HG02943 (cell line): ENCODE data around the gene MYO1B.

Experiments used
- ATAC-seq: cut with Tn5 transposase; IDR thresholded peaks from one replicate; pipeline ENCODE4 v1.9.1; 2021; ENCODE audit warnings: mild to moderate bottlenecking, low read depth, moderate library complexity; ENCODE audit not compliant: unreplicated experiment

The MYO1B gene

DNA sequence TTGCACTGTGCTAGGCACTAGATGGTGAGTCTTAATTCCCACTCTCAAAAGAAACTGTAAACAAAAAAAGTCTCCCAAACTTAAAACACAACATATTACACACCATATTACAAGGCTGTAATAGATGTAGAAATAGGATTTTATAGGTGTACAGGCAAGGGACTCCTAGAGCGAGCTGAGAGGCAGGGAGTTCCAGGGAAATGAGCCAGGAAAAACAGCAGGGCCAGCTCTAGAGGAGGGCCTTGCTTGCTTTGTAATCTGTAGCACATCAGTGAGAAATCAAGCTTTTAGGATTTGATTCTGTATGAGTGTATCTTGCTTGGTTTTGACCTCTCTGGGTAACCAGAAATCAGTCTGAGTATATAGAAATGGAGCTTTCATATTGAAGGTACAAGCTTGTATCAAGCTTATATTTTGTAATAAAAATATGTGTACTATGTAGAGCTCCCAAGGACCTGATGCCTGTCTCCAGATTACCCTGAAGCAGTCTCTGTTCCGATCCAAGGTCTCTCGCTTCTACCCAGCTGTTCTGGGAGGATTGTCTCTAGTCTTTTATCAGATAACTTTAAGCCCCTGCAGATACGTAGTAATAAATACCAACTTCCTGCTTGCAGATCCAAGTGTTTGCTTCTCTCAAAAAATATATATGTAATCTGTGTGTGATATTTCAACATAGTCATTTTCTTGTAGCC is 73.0 kb downstream of the MYO1B start:
- no peak for ATAC-seq

DNA sequence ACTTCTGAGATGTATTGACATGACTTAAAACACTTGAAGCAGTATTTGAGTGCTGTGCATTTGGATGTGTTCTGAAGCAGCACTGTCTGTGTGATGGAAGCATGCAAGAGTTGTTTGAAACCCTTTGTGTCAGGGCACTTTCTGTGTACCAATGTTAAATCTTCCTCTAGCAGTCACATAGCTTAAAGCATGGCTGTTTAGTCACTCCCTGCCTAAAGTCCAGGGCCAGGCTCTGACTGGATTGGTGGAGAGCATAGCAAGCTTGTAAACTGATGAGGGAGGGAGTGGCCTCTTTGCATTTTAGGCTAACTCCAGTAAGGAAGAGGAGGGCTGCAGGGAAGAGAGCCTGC is 73.5 kb downstream of the MYO1B start:
- no peak for ATAC-seq

DNA sequence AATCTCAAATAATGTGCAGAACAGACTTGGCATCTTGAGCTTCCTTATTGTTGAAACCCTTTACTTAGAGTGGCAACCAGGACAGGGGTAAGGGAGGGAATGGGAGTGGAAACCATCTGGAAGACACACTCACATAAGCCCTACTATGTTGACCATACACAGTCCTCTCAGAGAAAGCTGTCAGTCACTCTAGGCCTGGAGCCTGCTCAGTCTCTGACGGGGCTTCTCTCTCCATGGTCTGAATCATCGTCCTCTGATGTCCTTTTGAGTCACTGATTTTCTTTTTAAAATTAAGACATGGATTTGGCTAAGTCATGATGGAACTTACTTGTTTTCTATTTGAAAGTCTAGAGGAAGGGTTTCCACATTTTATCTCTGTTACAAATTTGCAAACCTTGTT is 74.0 kb downstream of the MYO1B start:
- no peak for ATAC-seq

DNA sequence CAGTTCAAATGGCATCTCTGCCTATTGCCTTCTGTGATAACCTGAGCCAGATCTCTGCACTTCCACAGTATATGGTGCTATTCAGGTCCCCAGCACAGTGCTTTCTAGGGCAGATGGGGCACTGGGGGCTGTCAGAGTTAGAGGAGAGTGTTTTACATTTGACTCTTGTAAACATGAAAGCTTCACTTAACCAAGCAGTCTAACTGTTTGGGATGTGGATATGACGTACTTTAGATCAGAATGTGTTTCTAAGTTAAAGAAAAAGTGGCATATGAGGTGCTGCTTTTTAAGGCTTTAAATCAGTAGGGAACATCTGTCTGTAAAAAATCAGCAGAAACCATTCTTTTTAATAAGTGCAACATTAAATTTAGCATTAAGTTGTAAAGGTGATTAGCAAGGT is 75.7 kb downstream of the MYO1B start:
- no peak for ATAC-seq

DNA sequence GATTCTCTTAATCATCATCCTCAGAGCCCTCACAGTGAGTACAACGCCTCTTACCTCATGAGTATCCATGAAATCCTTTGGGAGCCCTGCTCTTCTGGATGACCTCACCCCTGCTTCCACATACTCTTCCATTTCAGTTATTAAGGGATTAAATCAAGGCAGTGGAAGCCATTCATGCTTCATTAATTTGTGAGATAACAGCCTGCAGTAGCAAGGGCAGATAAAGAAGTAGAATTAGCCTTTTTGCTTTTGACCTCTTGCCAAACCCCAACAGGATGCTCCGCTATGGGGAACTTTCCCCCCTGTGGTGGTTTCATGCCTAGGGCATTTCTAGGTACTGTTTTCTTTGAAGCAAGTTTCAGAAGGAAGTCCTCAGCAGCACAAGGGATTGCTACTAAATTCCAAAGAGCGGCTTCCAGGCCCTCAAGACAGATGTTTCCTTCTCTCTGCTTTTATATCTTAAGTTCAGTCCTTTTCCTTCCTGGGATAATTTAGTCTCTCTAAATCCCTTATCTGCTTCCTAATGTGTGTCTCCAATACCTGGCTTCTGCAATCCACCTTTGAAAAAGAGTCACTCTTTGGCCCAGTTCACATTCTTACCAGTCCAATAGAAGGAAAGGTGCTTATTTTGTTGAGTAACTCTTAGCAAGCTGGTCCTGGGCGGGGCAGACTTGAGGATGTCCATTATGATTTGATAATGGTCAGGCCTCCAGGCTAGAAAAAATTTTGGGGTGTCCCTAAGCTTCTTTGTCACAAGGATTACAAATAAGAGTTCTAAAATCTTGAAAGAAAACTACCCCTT is 76.9 kb downstream of the MYO1B start:
- no peak for ATAC-seq

DNA sequence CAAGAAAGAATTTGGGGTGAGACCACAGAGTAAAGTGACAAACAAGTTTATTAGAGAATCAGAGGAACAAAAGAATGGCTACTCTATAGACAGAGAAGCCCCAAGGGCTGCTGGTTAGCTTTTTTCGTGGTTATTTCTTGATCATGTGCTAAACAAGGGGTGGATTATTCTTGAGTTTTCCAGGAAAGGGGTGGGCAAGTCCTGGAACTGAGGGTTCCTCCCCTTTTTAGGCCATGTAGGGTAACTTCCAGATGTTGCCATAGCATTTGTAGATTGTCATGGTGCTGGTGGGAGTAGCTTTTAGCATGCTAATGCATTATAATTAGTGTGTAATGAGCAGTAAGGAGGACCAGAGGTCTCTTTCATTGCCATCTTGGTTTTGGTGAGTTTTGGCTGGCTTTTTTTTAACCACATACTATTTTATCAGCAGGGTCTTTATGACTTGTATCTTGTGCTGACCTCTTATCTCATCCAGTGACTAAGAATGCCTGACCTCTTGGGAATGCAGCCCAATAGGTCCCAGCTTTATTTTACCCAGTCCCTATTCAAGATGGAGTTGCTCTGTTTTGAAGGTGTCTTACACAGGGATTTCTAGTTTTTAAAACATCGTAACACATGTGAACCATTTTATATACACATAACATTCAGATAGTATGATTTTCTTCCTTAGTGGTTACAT is 77.8 kb downstream of the MYO1B start:
- ATAC-seq, result no peak

DNA sequence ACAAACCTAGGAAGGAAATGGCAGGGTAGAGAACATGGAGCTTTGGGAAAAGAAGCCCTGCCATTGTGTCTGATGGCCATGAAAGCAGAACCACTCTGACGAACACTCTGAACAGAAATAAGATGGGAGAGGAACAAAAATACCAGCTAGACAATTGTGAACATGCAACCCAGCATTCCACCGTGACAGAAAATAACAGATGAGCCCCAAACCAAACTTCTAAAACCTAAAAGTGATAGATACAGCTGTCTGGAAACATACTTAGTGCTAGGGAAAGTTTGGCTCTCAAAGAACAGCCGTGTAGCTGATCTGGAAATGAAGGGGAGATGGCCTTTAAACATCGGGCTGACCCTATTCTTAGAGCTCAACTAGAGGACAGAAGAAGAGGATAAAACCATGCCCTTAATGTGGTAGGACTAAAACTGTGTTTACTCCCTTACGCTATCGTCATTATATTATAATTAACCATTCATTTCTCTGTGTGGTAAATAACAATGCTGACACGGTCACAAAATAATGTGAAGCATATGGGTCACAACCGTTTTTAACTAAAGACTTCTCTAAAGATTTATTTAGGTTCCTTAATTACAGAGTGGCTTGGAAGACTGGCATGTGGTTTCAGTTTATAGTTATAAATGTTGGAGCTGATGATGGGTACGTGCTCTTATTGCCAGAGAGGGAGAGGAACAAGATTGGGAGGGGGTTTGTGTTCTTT is 80.6 kb downstream of the MYO1B start:
- no peak for ATAC-seq

DNA sequence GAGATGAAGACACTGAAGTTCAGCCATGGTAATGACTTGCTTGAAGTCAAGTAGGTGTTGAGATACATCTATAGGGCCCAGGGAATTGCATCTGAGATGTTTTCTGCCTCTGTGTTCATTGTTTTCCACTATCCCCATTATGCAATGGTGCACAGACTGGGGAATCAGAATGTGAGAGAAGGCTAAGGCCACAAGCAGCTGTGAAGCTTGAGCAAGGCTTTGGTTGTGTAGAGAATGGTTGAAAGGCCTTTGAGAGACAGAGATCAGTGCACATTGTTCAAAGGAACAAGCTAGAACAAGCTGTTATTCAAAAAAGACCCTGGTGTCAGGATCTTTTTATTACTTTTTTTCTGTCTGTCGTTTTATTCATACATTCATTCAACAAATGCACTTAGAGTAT is 82.3 kb downstream of the MYO1B start:
- ATAC-seq, result no peak

DNA sequence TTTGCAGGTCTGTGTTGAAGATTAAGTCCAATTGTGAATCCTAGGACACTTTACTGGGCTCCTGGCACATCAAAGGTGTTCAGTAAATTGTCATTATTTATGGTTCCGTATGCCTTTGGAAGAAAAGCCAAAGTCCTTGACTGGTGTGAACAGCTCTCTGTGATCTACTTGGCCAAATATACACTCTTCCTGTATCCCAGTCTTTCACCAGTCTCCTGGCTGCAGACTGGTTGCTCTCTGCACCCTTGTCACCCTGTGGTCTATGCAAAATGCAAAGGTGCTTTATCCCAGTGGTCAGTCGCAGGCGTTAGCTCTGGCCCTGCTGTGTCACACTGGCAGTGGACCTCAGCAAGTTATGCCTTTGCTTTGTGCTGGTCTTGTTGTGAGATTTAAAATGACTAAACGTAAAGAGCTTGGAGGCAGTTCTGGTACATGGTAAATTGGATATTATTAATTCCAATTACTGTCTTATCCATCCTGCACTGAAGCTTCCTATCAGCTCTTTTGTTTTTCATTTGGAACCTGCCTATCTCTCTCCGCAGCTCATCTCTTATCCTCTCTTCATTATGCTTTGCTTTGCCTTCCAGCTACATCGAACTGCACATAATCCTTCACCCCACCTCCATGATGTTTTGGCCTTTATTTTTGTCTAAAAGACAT is 83.1 kb downstream of the MYO1B start:
- ATAC-seq, result no peak

DNA sequence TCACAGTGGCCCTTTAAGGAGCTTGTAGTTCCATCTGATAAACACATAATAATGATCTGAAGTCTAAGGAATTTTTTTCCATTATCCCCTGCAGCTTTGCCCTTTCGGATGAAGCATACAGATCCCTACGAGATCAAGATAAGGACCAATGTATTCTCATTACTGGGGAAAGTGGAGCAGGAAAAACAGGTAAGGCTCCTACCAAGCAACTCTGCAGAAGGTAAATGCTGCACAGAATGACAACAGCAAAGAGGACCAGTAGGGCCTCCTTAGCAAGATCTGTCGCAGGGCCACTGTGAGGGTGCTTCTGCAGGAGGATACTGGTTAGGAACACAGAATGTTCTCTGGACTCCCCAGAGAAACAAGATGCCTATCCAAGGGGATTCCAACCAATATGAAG is 84.6 kb downstream of the MYO1B start:
- no peak for ATAC-seq

DNA sequence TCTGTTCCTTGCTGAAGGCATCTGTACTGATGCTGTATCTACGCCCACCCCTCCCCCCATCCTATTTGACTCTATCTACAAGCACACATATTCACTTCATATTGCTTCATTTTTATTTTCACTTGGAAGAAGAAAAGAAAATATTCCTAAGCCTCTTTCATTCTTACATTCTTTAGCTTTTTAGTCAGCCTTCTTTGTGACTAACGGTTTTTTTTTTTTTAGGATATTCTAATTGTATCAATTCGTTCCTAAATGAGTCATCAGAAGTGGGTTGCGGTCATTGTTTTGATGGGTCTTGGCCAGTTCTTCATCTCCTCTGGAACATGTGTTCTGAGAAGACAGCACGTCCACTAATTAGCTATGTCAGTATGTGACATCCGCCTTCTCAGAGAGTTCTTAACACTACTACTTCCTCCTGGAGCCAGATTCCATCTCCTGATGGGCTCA is 88.7 kb downstream of the MYO1B start:
- ATAC-seq, result no peak

DNA sequence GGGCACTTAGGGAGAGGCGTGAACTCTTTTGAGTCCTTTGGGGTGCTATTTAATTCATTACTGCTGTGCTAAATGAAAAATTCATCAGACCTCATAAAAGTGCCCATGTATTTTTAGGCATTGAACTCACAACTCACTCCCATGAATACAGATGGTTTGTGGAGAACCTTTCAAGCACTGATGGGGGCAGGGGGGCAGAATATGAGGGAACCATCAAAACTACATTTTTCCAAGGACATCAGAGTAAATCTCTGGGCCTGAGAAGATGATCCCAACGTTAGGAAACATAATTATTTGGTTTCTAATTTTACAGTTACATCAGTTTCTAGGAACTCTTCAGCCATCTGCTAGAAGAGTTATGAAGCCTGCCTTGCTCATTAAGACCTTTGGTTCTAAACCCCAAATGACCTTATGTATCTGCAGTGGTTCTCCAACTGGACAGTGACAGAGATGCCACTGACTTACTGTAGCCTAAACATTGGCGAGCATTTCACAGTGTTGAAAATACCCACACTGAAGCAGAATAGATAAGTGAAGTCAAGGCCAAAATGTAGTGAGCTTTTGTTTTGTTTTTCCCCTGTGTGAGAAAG is 90.8 kb downstream of the MYO1B start:
- ATAC-seq, result no peak

DNA sequence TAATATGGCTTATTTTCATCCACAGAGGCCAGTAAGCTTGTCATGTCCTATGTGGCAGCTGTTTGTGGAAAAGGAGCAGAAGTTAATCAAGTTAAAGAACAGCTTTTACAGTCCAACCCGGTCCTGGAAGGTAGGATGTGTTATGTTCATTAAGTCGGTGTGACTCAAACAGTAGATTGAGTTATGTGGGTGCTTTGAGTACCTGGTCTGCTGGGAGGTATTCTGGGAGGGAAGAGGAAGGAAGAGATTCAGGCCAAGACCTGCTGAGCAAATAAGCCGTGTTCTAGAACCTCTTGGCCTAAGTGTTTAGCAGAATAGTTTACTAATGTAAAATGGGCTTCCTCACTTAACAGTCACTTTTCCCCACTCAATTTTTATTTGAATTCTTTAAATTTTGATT is 96.2 kb downstream of the MYO1B start:
- ATAC-seq, result no peak

DNA sequence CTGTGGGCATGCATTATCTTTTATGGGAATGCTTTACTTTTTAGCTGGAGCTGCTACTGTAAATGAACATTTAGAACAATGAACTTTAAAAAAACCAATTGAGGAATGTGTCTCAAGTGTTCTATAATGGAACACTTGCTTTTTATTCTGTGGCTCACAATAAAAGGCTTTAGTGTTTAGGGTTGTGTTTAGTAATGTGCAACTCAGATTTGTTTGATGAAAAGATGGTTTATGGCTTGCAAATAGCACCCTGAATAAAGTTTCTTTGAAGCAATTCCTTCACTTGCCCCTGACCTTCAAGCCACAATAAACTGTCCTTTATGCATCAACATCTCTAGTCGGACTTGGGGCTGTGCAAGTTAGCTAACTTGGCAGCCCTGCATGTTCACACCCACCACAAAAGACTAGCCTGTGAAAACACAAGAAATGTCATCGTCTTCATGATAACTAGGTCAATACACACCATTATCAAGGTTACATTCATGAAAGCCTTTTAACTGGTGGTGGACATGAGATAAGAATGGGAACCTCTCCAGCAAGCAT is 98.7 kb downstream of the MYO1B start:
- ATAC-seq, result no peak

DNA sequence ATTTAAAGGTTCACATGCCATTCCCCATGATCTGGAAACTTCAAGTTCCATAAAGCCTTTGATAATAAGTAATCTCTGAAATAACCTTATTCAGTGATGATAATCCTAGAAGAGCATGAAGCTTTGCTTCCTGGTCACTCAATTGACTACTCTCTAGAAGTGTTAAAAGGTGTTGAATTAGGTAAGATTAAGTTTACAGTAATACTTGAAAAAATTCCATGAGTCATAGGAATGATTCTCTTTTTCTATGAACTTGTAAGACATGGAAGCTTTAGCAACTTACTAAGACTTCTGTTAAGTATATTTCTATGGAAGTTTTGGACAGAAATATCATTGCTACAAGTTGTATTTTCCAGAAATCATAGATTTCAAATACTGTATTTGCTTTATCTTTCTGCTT is 100.6 kb downstream of the MYO1B start:
- no peak for ATAC-seq

DNA sequence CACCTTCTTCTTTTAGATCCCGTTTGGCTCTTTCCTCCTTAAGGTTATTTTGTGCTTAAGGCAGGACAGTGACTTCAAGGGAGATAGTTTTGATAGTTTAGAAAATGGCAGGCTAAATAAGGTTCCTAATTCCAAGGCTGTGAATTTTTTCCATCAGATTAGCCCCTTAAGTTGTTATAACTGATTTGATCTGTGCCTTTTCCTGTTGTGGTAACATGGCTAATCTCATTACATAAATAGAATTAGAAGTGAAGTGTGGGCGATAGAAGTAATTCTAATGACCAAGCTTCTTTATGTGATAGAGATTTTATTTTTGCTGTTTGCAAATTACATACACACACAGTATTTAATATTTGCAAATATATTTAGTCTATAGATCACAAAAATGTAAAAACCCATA is 102.0 kb downstream of the MYO1B start:
- ATAC-seq, result no peak

DNA sequence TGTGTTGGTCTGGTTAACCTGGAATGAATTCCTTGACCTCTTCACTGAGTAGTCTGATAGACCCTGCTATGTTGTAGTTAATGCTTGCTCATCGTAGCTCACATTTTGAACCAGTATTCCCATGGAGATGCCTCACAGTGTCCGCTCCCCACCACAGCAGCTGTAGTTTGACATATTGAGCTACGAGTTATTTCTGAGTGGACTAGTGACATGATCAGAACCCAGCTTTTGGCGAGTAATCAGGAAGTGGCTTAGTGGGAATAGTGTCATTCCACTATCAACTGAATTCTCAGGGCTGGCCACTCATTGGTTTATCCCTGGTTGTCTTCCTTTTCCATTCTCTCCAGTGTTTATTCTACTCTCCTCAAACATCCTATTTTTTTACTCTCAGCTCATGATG is 102.7 kb downstream of the MYO1B start:
- ATAC-seq, result no peak

DNA sequence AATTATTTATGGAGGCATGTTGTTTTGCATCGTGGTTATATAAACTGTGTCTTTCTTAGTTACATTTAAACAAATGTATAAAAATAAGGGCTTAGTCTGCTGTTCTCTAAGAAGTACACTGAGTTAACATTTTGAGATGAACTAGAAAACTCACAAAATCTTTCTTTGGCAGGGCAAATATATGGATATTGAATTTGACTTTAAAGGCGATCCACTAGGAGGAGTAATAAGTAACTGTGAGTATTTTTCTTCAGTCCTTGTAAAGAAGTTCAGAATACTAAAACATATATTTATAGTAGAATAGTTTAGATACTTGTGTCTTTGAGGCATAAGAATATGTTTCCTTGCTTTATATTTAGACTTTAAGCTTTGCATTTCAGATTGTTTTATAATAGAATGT is 104.8 kb downstream of the MYO1B start:
- no peak for ATAC-seq

DNA sequence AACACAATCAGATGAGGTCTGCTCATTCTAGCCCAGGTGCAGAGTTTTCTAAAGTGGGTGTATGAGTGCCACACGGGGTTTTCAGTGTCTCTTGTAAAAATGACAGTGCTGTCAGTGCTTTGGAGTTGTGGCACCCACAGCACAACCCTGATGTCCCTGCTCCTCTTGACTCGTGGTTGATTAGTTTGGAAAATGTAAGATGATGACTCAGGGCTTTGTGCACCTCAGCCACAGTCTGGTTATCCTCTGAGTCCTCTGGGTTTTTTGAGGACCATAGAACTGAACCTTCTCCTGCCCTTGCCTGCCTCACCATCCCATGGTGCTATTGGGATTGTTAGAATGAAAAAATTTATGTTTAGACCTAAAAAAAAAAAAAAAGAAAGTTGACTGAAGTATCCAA is 105.6 kb downstream of the MYO1B start:
- no peak for ATAC-seq

DNA sequence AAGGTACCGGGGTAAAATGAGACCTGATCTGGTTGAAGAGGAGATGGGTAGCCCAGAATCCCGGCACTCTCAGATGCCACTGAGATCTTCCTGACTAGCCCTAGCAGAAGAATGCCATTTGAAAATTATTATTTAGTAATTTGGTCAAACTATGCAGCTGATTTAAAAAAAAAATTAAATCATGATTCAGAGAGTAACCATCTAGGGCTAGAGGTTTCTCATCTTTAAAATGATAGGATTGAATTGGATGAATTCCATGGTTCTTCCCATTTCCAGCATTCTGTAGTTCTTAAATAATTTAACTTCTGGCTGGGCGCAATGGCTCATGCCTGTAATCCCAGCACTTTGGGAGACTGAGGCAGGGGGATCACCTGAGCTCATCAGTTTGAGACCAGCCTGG is 106.1 kb downstream of the MYO1B start:
- ATAC-seq, result no peak
